ENCODE data around the gene PAPOLB.
A peak's percentile ranks its signal among the peaks of the same experiment; 100 is the strongest.

- TF ChIP-seq EP300 (IDR thresholded peaks at IDR 0.05) (no peak), CTCF (IDR thresholded peaks at IDR 0.05) (peak; percentile 77 to 94 (median 86))
Measured at GRCh38 chr7:4883372-4884144, 21.7 kb upstream of the PAPOLB start, which contains the start of gene RADIL.

Measured in upper lobe of left lung (tissue), 4 donors.